Left lung (tissue), 10 donors: ENCODE results near the gene ATP8A2. TPM values are rescaled to one million over a fixed set of nuclear protein-coding genes. Genes with fewer than 3 reads are reported as not detected.

Experiments used
- ATAC-seq: fragments of 200-7000 bp; cut with Tn5 transposase; one replicate; pipeline ENCODE4 v1.9.1; 2020; ENCODE audit warnings: moderate library complexity
- DNase-seq, 4 donors: peaks; one replicate each; pipeline ENCODE4 v3.0.0-alpha.2; 2013 to 2020
- H3K27ac ChIP-seq, 2 donors: fragments of 200-600 bp; sonication (generic) in 1 of 2; one replicate each; pipeline versions ENCODE4 v1.5.0 to v1.8.0; 2020 to 2021
- H3K27me3 ChIP-seq, 2 donors: fragments of 200-600 bp; sonication (generic) in 1 of 2; one replicate each; pipeline versions ENCODE4 v1.5.0 to v1.8.0; 2020 to 2021
- H3K36me3 ChIP-seq, 2 donors: fragments of 200-600 bp; sonication (generic) in 1 of 2; one replicate each; pipeline versions ENCODE4 v1.5.0 to v1.8.0; 2020 to 2021
- H3K4me1 ChIP-seq, 2 donors: fragments of 200-600 bp; one replicate each; pipeline ENCODE4 v1.8.0; 2021
- H3K4me3 ChIP-seq, 2 donors: fragments of 200-600 bp; sonication (generic) in 1 of 2; one replicate each; pipeline versions ENCODE4 v1.5.0 to v1.8.0; 2020 to 2021; ENCODE audit warnings: mild to moderate bottlenecking in 1 of 2
- H3K9me3 ChIP-seq, 2 donors: fragments of 200-600 bp; sonication (generic) in 1 of 2; one replicate each; pipeline versions ENCODE4 v1.5.0 to v1.8.0; 2020 to 2021
- CTCF ChIP-seq, 2 donors: fragments of 200-600 bp; sonication (generic) in 1 of 2; IDR thresholded peaks; one replicate each; pipeline versions ENCODE4 v1.5.0 to v1.8.0; 2021; ENCODE audit warnings: antibody characterized with exemption in 2 of 2
- intact Hi-C, 2 donors: fragments of 100-400 bp; cut with DNase I; formaldehyde crosslinking; loops; one replicate each; pipeline versions ENCODE4 v1.11.2 to v1.14.2; 2022
- polyA plus RNA-seq, 6 donors: library from polyadenylated mRNA; unstranded; fragments of 120-200 nt; gene quantifications; one replicate each; pipeline ENCODE4 v1.2.1, GENCODE V29; 2013; ENCODE audit not compliant: insufficient read length in 6 of 6
- total RNA-seq, 2 donors: library from RNA; stranded (reverse); fragmentation: NEBNext Ultra II Directional; extraction: Animal tissue kit (Norgen Biotek cat#: 25700); gene quantifications; one replicate each; pipeline ENCODE4 v1.2.1, GENCODE V29; 2021
- donor health status: DM: no; HTN: yes; CAD: no.
- donor health status: DM: no; HTN: no; CAD: no.

ATP8A2 gene
- total and polyA plus RNA-seq, 8 donors = 1.1 to 13.4 (median 9.6) TPM

DNA sequence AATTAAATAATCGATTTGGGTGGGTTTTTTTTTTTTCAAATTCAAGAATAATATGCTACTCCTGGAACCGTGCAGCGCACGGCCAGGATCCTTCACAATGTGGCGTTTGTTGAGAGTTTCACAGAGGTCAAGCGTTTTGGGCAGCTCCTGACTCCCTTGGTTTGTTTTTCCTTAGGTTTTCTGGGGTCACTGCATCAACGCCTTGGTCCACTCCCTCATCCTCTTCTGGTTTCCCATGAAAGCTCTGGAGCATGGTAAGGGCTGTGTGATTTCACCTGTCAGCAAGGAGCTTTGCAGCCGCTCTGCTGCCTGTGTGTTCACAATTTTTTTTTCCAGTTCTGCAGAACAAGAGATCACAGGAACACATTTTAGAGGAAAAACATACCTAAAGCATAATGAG lies 467.6 kb downstream of the ATP8A2 start:
- no peaks in the 10 kb centered on the region for H3K9me3 ChIP-seq
- H3K27ac ChIP-seq = no peak overlapping the region
- H3K36me3 ChIP-seq = no peaks in the 10 kb centered on the region
- DNase-seq = no peak
- H3K4me3 ChIP-seq = no peak overlapping the region
- ATAC-seq = no peak
- no peak for TF ChIP-seq CTCF (IDR thresholded peaks at IDR 0.05)
- no peaks in the 10 kb centered on the region for H3K4me1 ChIP-seq
- peaks cover 0 to 4% of the 10 kb centered on the region in 2 donors for H3K27me3 ChIP-seq
- intact Hi-C loops = no loop called here

DNA sequence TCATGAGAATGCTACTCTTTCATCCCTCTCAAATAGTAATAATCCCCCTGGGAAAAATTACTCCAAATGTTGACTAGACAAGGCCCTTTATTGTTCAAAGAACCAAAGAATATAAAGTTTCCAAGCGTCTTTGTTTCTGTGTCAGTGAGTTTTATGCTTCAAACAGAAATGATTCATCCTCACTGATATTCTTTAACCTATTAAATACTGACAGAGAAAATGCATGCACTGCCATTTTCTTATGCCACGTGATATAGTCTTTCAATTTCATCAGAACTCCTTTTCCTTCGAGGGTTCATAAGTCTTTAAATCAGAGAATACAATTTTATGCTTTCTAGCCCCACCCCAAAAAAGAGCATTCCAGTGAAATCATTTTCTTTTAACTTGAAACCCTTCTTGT lies 468.5 kb downstream of the ATP8A2 start:
- H3K4me1 ChIP-seq = no peaks in the 10 kb centered on the region
- H3K9me3 ChIP-seq = no peaks in the 10 kb centered on the region
- no peak overlapping the region for H3K4me3 ChIP-seq
- ATAC-seq (no peak), DNase-seq (no peak)
- intact Hi-C loops = no loop called here
- no peak for TF ChIP-seq CTCF (IDR thresholded peaks at IDR 0.05)
- peaks cover 0 to 4% of the 10 kb centered on the region in 2 donors for H3K27me3 ChIP-seq
- no peaks in the 10 kb centered on the region for H3K36me3 ChIP-seq
- H3K27ac ChIP-seq = no peak overlapping the region

GRCh38 chr13:25840931-25841330 lies 469.2 kb downstream of the ATP8A2 start:
- Histone ChIP-seq H3K9me3 (no peaks in the 10 kb centered on the region), H3K4me1 (peaks cover 0 to 3% of the 10 kb centered on the region in 2 donors), H3K27me3 (peaks cover 0 to 4% of the 10 kb centered on the region in 2 donors), H3K27ac (no peak overlapping the region), H3K4me3 (no peak overlapping the region), H3K36me3 (no peaks in the 10 kb centered on the region)
- no peak for TF ChIP-seq CTCF (IDR thresholded peaks at IDR 0.05)
- DNase-seq (no peak), ATAC-seq (no peak)
- intact Hi-C loops = no loop called here

DNA sequence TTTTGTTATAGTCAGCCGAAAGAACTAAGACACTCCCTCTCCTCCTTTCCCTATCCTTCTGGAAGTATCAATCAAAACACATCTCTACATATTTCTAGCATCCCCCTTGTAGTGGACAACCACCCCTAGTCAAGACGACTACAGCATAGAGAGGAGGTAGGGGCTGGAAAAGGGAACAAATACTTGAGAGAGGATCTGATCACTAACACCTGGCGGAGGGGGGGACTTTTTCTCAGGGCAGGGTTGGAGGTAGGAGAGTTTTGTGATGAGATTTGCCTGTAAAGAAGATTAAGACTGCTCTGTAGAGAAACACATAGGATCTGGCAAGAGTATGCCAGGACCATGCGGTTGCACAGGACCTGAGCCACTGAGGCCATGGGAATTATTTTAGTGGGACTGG lies 471.9 kb downstream of the ATP8A2 start:
- no peak for TF ChIP-seq CTCF (IDR thresholded peaks at IDR 0.05)

DNA sequence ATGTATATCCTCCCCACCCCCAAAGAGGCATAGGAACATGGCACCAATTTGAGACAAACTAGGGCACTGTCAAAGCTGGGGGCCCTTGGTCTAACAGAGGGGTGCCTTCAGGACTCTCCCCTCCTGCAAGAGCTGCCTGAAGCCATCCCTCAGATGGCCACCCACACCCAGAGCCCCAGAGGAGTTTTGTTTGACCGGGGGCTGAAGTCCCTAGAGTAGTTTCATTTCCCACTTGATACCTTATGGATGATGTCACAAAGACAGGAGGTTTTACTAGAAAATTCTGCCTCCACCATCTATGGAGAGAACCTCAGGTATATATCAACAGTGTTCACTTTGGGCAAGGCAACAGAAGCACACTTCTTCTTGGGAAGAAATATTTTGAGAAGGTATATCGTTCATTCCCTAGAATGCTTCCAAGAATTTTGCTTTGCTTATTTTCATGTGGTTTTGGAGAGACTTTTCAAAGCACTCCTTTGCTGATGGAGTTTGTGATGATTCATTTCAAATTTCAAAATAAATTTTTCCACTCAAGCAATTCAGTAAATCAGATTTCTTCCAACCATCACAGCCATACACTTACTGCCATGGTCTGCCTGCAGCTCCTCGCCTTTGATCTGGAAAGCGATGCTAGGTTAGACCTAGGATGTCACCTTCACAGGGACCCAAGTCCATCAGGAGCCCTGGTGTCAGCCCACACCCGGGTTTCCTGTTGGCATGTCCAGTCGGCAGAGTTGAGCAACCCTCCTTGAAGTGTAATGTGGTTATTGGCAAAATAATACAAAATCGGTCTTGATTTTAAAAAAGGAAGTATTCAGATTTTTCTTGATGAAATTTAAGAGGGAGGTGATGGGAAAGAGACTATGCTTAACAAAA lies 473.0 kb downstream of the ATP8A2 start:
- peaks cover 3 to 22% of the 10 kb centered on the region in 2 donors for H3K4me1 ChIP-seq
- ATAC-seq = peak; percentile 39
- intact Hi-C loops = no loop called here
- no peak for TF ChIP-seq CTCF (IDR thresholded peaks at IDR 0.05)
- H3K4me3 ChIP-seq = no peak overlapping the region
- no peaks in the 10 kb centered on the region for H3K36me3 ChIP-seq
- no peak overlapping the region for H3K27ac ChIP-seq
- DNase-seq = no peak
- peaks cover 0 to 4% of the 10 kb centered on the region in 2 donors for H3K27me3 ChIP-seq
- no peaks in the 10 kb centered on the region for H3K9me3 ChIP-seq

More for the DNA sequence above, 471.9 kb downstream of the ATP8A2 start:
- intact Hi-C loops = no loop called here
- Histone ChIP-seq H3K27me3 (peaks cover 0 to 4% of the 10 kb centered on the region in 2 donors), H3K36me3 (no peaks in the 10 kb centered on the region), H3K4me1 (peaks cover 3 to 22% of the 10 kb centered on the region in 2 donors), H3K9me3 (no peaks in the 10 kb centered on the region), H3K4me3 (no peak overlapping the region), H3K27ac (no peak overlapping the region)
- ATAC-seq = no peak
- DNase-seq = no peak
